Naive thymus-derived CD8-positive, alpha-beta T cell (primary cell): ENCODE data around the gene SUSD2. TPM values are rescaled to one million over a fixed set of nuclear protein-coding genes. Genes with fewer than 3 reads are reported as not detected.
"Not testable (repeated sequence)": the region's sequence is repeated elsewhere in the genome, so short reads cannot be mapped to it uniquely, and the experiment has no call there.

Source experiments
- ATAC-seq, 2 donors: fragments of 150-1000 bp; cut with Tn5 transposase in 1 of 2; sonication (Bioruptor Pico), chemical (Tn5 transposase) in 1 of 2; 1 replicate in 1 of 2; 2 replicates in 1 of 2; pipeline ENCODE4 v1.10.0; 2021; ENCODE audit warnings: mild to moderate bottlenecking in 2 of 2, moderate library complexity in 2 of 2
- POLR2A ChIA-PET: fragments of 350-600 bp; sonication (Branson Sonifier 250); formaldehyde crosslinking; loops from one replicate; lab custom pipeline; 2021; ENCODE audit warnings: antibody characterized with exemption; lab: Charles Lee
- DNase-seq, 10 donors: peaks; one replicate each; pipeline versions ENCODE4 v3.0.0 to v3.0.0-alpha.2; 2020 to 2022
- H3K27ac Mint-ChIP-seq, 10 donors: one replicate each; pipeline ENCODE4 v1.8.0; 2020 to 2022; ENCODE audit warnings: mild to moderate bottlenecking in 10 of 10, mixed read lengths in 10 of 10, moderate library complexity in 4 of 10, inconsistent platforms in 1 of 10
- H3K27me3 Mint-ChIP-seq, 5 donors: one replicate each; pipeline ENCODE4 v1.8.0; 2021 to 2022; ENCODE audit warnings: mixed read lengths in 5 of 5
- H3K36me3 Mint-ChIP-seq, 3 donors: one replicate each; pipeline ENCODE4 v1.8.0; 2020 to 2022; ENCODE audit warnings: mixed read lengths in 3 of 3, mild to moderate bottlenecking in 2 of 3, inconsistent platforms in 1 of 3
- H3K4me1 Mint-ChIP-seq, 4 donors: one replicate each; pipeline ENCODE4 v1.8.0; 2021 to 2022; ENCODE audit warnings: mixed read lengths in 4 of 4
- H3K4me3 Mint-ChIP-seq, 10 donors: one replicate each; pipeline ENCODE4 v1.8.0; 2020 to 2022; ENCODE audit warnings: mild to moderate bottlenecking in 10 of 10, mixed read lengths in 10 of 10, moderate library complexity in 6 of 10, inconsistent platforms in 1 of 10
- H3K9me3 Mint-ChIP-seq, 9 donors: one replicate each; pipeline ENCODE4 v1.8.0; 2020 to 2022; ENCODE audit warnings: mixed read lengths in 9 of 9, mild to moderate bottlenecking in 3 of 9, inconsistent platforms in 1 of 9, moderate library complexity in 1 of 9
- polyA plus RNA-seq, 3 donors: library from polyadenylated mRNA; unstranded; fragments of 300-500 nt; fragmentation: Illumina TruSeq; gene quantifications; one replicate each; pipeline ENCODE4 v1.2.3, GENCODE V29; 2021
- total RNA-seq, 8 experiments: library from RNA in 2 of 8; stranded (reverse) in 2 of 8; gene quantifications; one replicate each; pipeline ENCODE4 v1.2.3 and lab custom pipeline; 2021 to 2026

Gene SUSD2
- total RNA-seq (1 to 10 TPM; 1.7 to 1.9 TPM), polyA plus RNA-seq (under 1 TPM in 2 of 3 donors, not detected in 1; 0.07 TPM), total RNA-seq (lab: John Stamatoyannopoulos, UW) (0.98 to 5.5 (median 4.4) reads per million in 6 experiments)

GRCh38 chr22:24181088-24181995 is at the start of gene SUSD2:
SUSD2 (plus strand) TSS chr22:24181487; CDS start chr22:24181520, 33 bp downstream.
- no peak for ATAC-seq
- Mint-ChIP-seq H3K4me1 (peaks cover 0 to 6% (median 1%) of the 10 kb centered on the region in 4 donors), H3K4me3 (peak within 1 kb of the TSS in 1 of 10 donors; percentile 46), H3K9me3 (no peaks in the 10 kb centered on the region), H3K36me3 (peaks cover 0 to 12% (median 0%) of the 10 kb centered on the region in 3 donors), H3K27ac (peak within 1 kb of the TSS in 5 of 10 donors; percentile 33 to 61 (median 53)), H3K27me3 (no peaks in the 10 kb centered on the region)
- peak in 1 of 10 donors; percentile 51 for DNase-seq
- POLR2A ChIA-PET, result interaction anchor here (1.5 to 1.6 kb wide), 2 partner anchors 24 to 26 kb away, joined by 3 to 4 read pairs; no protein-coding TSS in a partner anchor

GRCh38 chr22:24133187-24133965 is 47.9 kb upstream of the SUSD2 start:
- POLR2A ChIA-PET, result interaction anchor here (0.9 to 21.3 kb wide), 14 partner anchors 8 to 114 kb away, joined by 3 to 540 read pairs (median 4); no protein-coding TSS in a partner anchor
- H3K4me1 Mint-ChIP-seq, result peaks cover 28 to 58% (median 53%) of the 10 kb centered on the region in 4 donors
- no peaks in the 10 kb centered on the region for H3K27me3 Mint-ChIP-seq
- DNase-seq, result peak; percentile 37 to 84 (median 58)
- peak; percentile 43 to 45 for ATAC-seq
- no peaks in the 10 kb centered on the region for H3K9me3 Mint-ChIP-seq
- H3K27ac Mint-ChIP-seq, result peak overlapping the region; percentile 93 to 99 (median 98)
- peaks cover 0 to 13% (median 9%) of the 10 kb centered on the region in 3 donors for H3K36me3 Mint-ChIP-seq
- H3K4me3 Mint-ChIP-seq, result peak overlapping the region in 9 of 10 donors; percentile 27 to 85 (median 74)

GRCh38 chr22:24134090-24134846 is 47.0 kb upstream of the SUSD2 start:
- POLR2A ChIA-PET, result interaction anchor here (1.0 to 21.3 kb wide), 11 partner anchors 8 to 108 kb away, joined by 3 to 540 read pairs (median 5); no protein-coding TSS in a partner anchor
- ATAC-seq (peak; percentile 86 to 95), DNase-seq (peak; percentile 81 to 98 (median 90))
- Mint-ChIP-seq H3K27me3 (no peaks in the 10 kb centered on the region), H3K9me3 (no peaks in the 10 kb centered on the region), H3K36me3 (peaks cover 0 to 13% (median 9%) of the 10 kb centered on the region in 3 donors), H3K27ac (peak overlapping the region; percentile 93 to 99 (median 98)), H3K4me1 (peaks cover 26 to 59% (median 50%) of the 10 kb centered on the region in 4 donors), H3K4me3 (peak overlapping the region; percentile 46 to 87 (median 76))

- H3K36me3 Mint-ChIP-seq, result peaks cover 0 to 14% (median 9%) of the 10 kb centered on the region in 3 donors
- not testable (repeated sequence) for ATAC-seq, H3K27me3 Mint-ChIP-seq, DNase-seq, H3K9me3 Mint-ChIP-seq
- H3K27ac Mint-ChIP-seq, result peak overlapping the region in 9 of 10 donors; percentile 2 to 86 (median 74)
- peak overlapping the region in 5 of 10 donors; percentile 7 to 52 (median 39) for H3K4me3 Mint-ChIP-seq
- peaks cover 32 to 74% (median 66%) of the 10 kb centered on the region in 4 donors for H3K4me1 Mint-ChIP-seq
- POLR2A ChIA-PET, result interaction anchor here (0.6 to 21.3 kb wide), 6 partner anchors 10 to 217 kb away, joined by 3 to 540 read pairs (median 4); no protein-coding TSS in a partner anchor
Observed at GRCh38 chr22:24136533-24136932, 44.8 kb upstream of the SUSD2 start.

GRCh38 chr22:24137595-24137994 is 43.7 kb upstream of the SUSD2 start:
- DNase-seq, result no peak
- Mint-ChIP-seq H3K27me3 (no peaks in the 10 kb centered on the region), H3K4me1 (peaks cover 40 to 85% (median 77%) of the 10 kb centered on the region in 4 donors), H3K36me3 (peaks cover 0 to 14% (median 9%) of the 10 kb centered on the region in 3 donors), H3K4me3 (no peak overlapping the region), H3K9me3 (no peaks in the 10 kb centered on the region), H3K27ac (peak overlapping the region in 8 of 10 donors; percentile 55 to 86 (median 72))
- no peak for ATAC-seq
- POLR2A ChIA-PET, result interaction anchor here (21.3 kb wide), 1 partner anchor 18 kb away, joined by 540 read pairs; no protein-coding TSS in a partner anchor

- Mint-ChIP-seq H3K36me3 (peaks cover 0 to 14% (median 9%) of the 10 kb centered on the region in 3 donors), H3K4me1 (peaks cover 41 to 89% (median 79%) of the 10 kb centered on the region in 4 donors), H3K27me3 (no peaks in the 10 kb centered on the region), H3K4me3 (no peak overlapping the region), H3K9me3 (no peaks in the 10 kb centered on the region), H3K27ac (peak overlapping the region in 7 of 10 donors; percentile 43 to 92 (median 70))
- POLR2A ChIA-PET, result interaction anchor here (21.3 kb wide), 1 partner anchor 17 kb away, joined by 540 read pairs; no protein-coding TSS in a partner anchor
- ATAC-seq (no peak), DNase-seq (no peak)
Observed at GRCh38 chr22:24138649-24139420, 42.5 kb upstream of the SUSD2 start.

DNA sequence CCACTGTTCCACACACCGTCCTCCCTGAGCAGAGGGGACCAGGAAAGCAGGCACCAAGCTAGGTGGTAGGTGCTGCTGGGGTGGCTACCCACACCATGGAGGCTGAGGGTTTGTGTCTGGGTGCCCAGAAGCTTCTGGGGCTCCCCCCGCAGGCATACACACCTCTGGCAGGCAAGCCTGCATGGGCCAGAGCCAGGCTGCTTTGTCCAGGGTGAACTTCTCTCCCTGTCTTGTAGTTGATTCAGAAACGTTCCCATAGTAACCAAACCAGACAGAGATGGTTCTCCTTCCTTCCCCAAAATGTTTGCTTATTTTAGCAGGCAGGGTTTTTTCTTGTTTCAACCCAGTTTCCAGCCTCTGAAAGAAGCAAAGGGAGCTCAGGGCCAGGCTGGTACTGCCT is 40.9 kb upstream of the SUSD2 start:
- no peaks in the 10 kb centered on the region for H3K27me3 Mint-ChIP-seq
- DNase-seq (no peak), ATAC-seq (no peak)
- POLR2A ChIA-PET, result interaction anchor here (21.3 kb wide), 1 partner anchor 15 kb away, joined by 540 read pairs; no protein-coding TSS in a partner anchor
- peaks cover 42 to 89% (median 82%) of the 10 kb centered on the region in 4 donors for H3K4me1 Mint-ChIP-seq
- H3K27ac Mint-ChIP-seq, result peak overlapping the region in 9 of 10 donors; percentile 52 to 95 (median 93)
- H3K4me3 Mint-ChIP-seq, result peak overlapping the region in 5 of 10 donors; percentile 6 to 70 (median 52)
- H3K9me3 Mint-ChIP-seq, result no peaks in the 10 kb centered on the region
- peaks cover 0 to 8% (median 6%) of the 10 kb centered on the region in 3 donors for H3K36me3 Mint-ChIP-seq

- peak; percentile 58 to 66 for ATAC-seq
- H3K36me3 Mint-ChIP-seq, result peaks cover 0 to 7% (median 5%) of the 10 kb centered on the region in 3 donors
- peak in 2 of 10 donors; percentile 11 to 30 for DNase-seq
- H3K4me3 Mint-ChIP-seq, result peak overlapping the region; percentile 43 to 81 (median 67)
- peaks cover 45 to 92% (median 85%) of the 10 kb centered on the region in 4 donors for H3K4me1 Mint-ChIP-seq
- peak overlapping the region; percentile 84 to 95 (median 92) for H3K27ac Mint-ChIP-seq
- H3K9me3 Mint-ChIP-seq, result no peaks in the 10 kb centered on the region
- POLR2A ChIA-PET, result interaction anchor here (1.0 to 21.3 kb wide), 2 partner anchors 8 to 14 kb away, joined by 3 to 540 read pairs; no protein-coding TSS in a partner anchor
- no peaks in the 10 kb centered on the region for H3K27me3 Mint-ChIP-seq
Observed at GRCh38 chr22:24141586-24141985, 39.7 kb upstream of the SUSD2 start.

GRCh38 chr22:24142241-24142640 is 39.0 kb upstream of the SUSD2 start:
- Mint-ChIP-seq H3K27ac (peak overlapping the region; percentile 80 to 95 (median 89)), H3K9me3 (no peaks in the 10 kb centered on the region), H3K27me3 (no peaks in the 10 kb centered on the region), H3K4me1 (peaks cover 43 to 91% (median 86%) of the 10 kb centered on the region in 4 donors), H3K36me3 (peaks cover 0 to 5% (median 2%) of the 10 kb centered on the region in 3 donors), H3K4me3 (peak overlapping the region in 9 of 10 donors; percentile 55 to 81 (median 70))
- POLR2A ChIA-PET, result interaction anchor here (1.0 to 21.3 kb wide), 2 partner anchors 9 to 13 kb away, joined by 3 to 540 read pairs; no protein-coding TSS in a partner anchor
- DNase-seq (no peak), ATAC-seq (no peak)

GRCh38 chr22:24142831-24143230 is 38.5 kb upstream of the SUSD2 start:
- Mint-ChIP-seq H3K4me3 (peak overlapping the region in 7 of 10 donors; percentile 6 to 70 (median 56)), H3K36me3 (peaks cover 0 to 5% (median 0%) of the 10 kb centered on the region in 3 donors), H3K9me3 (no peaks in the 10 kb centered on the region), H3K4me1 (peaks cover 47 to 93% (median 87%) of the 10 kb centered on the region in 4 donors), H3K27me3 (no peaks in the 10 kb centered on the region), H3K27ac (peak overlapping the region; percentile 74 to 95 (median 89))
- DNase-seq (no peak), ATAC-seq (no peak)
- POLR2A ChIA-PET, result interaction anchor here (21.3 kb wide), 1 partner anchor 13 kb away, joined by 540 read pairs; no protein-coding TSS in a partner anchor
